HG03066 (cell line): ENCODE results near the gene PCBP3.

ENCODE experiments used
- ATAC-seq: cut with Tn5 transposase; IDR thresholded peaks from one replicate; pipeline ENCODE4 v1.9.1; 2021; ENCODE audit warnings: low read depth; ENCODE audit not compliant: unreplicated experiment

Gene PCBP3

DNA sequence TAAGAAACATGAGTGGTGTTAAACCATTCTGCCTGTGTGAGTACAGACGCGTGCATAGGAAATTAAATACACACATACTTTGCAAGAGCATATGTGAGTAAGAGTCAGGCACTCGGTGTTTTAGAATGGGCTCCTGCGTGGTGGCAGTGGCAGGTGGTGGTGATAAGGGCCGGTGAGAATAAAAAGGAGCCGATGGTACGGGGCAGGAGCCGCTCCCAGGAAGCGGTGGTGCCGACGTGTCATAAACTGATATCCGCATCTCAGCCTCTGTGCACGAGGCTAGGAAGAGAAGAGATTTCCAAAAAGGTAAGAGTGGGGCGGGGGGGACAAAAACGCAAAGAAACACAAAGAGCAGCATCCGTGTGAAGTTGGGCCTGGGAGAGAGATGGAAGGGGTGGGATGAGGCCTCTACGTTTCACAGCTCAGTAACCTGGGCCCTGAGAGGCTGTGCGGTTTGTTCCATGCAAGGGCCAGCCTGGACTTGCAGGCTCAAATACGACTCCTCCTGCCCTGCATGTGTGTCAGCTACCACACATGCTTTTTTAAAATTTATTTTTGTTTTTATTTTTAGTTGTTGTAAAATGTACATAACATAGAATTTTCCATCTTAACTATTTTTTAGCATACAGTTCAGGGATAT lies 210.3 kb downstream of the PCBP3 start:
- no peak for ATAC-seq

DNA sequence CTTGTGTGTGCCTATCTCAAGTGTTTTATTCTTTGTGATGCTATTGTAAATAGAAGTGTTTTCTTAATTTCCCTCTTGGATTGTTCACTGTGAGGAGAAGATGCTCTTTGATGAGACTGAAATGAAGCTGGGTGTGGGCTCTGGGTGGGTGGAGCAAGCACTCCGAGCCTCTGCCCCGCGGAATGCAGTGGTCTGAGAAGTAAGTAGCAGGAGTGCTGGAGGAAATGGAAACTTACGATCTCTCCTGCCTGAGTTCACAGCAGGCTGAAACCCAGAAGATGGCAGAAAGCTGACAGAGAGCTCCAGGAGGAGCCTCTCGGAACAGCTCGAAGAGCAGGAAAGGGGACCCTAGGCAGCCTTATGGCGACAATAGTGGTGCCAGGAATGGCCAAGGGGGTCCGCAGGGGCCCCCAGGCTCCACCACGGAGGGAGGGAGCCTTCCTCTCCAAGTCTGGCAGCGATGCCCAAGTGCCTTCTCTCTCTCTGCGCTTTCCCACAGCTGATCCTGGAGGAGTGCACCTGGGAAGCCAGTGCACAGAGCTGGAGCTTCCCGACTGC lies 211.2 kb downstream of the PCBP3 start:
- ATAC-seq: no peak

DNA sequence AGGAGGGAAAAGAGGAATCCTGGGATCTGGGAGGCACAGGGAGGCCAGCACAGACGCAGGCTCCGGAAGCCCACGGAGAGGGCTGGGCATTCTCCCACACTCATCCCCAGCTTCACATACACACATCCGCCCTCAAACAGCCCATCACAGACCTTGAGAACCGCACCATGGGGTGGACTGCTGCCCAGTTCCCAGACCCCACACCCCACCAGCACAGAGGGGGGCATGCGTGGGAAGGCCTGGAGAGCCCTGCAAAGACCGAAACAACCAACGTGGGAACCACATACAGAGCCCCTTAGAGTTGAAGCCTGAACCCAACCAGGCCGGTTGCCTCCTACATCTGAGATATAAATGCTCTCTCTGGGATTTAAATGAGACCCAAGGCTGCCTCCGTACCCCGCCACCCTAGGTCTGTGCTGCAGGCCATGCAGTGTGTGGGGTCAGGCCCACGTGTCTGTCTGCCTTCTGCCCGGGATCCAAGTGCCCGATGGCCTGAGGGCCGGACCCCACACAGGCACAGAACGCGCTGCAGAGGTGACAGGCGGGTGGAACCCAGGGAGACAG lies 211.8 kb downstream of the PCBP3 start:
- no peak for ATAC-seq

DNA sequence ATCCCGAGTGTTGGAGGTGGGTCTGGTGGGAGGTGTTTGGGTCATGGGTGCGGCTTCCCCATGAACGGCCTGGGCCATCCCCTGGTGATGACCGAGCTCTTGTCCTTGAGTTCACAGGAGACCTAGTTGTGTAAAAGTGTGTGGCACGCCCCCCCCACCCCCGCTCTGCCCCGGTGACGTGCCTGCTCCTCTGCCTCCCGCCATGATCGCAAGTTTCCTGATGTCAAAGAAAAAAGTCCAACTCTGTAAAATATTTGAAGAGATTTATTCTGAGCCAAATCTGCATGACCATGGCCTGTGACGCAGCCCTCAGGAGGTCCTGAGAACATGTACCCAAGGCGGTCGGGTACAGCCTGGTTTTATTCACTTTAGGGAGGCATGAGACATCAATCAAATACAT lies 212.9 kb downstream of the PCBP3 start:
- no peak for ATAC-seq

DNA sequence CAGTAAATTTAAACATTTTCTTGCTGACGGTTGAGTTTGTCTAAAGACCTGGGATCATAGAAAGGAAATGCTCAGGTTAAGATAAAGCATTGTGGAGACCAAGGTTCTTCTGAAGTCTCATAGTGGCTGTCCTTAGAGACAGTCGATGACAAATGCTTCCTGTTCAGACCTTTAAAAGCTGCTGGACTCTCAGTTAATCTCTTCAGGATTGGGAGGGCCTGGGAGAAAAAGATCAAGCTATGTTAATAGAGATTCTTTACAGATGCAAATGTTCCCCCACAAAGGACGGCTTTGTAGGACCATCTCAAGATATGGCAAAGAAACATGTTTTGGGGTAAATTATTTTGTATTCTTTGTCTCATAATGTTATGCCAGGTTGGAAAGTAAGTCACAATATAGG lies 213.4 kb downstream of the PCBP3 start:
- ATAC-seq: no peak

DNA sequence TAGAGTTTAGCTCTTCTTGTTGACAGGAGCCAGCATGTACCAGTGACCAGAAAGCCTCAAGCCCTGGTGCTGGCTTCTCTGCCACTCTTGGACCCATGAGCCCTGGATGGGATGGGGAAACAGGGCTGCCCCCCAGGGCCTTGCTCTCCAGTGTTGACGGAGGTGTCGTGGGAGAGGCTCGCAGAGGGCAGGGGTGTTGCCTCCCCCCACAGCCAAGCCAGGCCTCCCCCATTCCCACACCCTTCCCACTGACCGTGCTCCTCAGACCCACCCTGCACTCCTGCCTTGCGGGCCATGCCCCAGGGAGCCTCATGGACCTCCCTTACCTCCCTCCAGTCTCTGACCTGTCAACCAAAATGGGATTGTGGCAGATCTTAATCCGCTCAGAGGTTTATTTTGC lies 214.2 kb downstream of the PCBP3 start:
- ATAC-seq: no peak

DNA sequence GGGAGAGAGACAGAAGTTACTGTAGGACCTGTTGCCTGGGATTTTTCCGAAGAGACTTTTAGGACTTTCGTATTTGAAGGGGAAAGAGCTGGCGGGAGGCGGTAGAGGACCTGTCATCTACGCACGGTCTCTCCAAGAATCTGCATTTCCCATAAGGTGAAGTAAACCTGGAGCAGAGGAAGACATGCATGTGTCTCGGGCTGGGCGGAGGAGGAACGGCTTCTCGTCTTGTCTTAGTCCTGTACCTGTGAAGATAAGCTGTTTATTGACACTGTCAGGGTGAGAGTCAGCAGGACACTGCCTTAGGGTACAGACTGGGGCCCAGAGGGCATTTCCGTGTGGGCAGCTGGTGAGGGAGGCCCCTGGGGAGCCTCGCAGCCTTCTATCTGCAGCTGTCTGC lies 214.7 kb downstream of the PCBP3 start:
- ATAC-seq: no peak

DNA sequence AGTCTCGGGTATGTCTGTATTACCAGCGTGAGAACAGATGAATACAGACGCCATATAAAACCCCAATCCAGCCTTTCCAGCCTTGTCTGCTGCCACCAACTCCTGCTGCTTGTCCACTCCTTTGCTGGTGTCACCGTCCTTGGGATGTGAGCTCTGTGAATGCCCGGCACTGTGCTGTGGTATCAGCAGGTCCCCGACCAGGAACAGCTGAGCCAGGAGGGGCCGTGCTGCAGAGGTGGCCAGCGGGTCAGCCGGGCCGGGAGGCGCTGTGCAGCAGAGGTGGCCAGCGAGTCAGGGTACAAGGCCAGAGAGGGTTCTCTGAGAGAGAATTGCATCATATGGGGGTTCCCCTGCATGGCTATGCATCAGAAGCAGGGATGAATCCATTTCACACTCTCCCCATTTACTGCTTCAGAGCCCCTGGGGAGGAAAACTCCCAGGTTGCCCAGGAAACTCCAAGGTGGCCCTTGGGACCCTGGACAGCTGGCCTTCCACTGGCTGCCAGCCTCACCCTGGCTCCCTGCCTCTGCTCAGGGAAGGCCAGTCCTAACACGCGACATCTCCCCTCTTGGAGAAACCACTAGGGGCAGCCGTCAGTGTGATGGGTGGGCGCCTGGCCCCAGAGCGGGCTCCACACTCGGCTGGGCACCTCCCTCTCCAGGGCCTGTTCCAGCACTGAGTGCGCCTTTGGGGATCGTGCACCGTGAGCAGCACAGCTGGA lies 215.7 kb downstream of the PCBP3 start:
- no peak for ATAC-seq

DNA sequence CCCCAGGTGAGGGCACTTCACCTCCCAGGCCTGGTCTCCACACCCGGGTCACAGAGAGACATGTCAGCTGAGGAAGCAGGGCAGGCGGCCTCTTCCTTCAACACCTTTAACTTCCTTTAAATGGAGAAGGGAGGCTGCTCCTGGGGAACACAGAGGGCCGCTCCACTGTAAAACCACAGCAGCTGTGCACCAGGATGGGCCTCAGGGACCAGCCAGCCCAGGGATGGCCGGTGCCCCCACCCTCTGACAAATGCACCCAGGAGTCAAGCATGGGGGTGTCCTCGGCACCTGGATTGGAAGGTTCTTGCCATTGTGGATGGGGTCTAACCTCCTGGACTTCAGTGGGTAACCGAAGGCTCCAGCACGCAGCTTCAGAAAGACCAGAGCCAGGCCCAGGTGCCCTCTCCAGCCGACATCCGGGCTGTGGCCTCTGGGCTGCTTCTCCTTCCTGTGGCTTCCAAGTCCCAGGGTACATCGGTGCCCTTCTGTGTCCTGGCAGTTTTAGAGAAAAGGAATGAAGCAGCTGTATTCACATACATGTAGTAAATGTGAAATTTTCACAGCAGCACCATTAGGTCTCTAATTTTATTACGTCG lies 216.3 kb downstream of the PCBP3 start:
- ATAC-seq: no peak

DNA sequence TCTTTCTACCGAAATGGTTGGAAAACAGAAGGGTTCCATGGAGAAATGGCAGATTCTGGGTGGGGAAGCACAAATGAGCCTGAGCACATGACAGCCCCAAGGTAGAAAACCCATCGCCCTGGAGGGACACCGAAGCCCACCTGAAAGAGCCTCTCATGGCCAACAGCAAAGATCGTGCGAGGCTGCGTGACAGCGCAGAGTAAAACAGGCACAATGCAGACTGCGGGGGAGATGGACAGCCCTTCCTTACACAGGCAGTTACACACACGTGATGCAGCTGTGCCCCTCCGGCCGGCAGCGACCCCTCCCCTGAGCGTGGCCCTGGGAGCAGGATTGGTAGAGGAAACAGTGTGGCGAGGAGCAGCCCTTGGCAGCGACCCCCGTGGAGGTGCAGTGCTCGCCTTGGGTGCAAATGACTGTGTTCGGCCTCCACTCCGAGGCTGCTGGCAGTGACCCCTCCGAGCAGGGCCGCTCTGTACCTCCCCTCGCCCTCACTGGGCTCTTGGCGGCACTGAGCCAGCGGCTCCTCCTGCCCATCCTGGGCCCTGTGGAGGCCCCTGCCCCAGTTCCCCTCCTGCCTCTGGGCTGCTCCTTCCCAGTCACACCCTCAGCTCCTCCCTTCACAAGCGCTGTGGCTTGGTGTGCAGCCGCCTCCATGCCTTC lies 217.1 kb downstream of the PCBP3 start:
- no peak for ATAC-seq

DNA sequence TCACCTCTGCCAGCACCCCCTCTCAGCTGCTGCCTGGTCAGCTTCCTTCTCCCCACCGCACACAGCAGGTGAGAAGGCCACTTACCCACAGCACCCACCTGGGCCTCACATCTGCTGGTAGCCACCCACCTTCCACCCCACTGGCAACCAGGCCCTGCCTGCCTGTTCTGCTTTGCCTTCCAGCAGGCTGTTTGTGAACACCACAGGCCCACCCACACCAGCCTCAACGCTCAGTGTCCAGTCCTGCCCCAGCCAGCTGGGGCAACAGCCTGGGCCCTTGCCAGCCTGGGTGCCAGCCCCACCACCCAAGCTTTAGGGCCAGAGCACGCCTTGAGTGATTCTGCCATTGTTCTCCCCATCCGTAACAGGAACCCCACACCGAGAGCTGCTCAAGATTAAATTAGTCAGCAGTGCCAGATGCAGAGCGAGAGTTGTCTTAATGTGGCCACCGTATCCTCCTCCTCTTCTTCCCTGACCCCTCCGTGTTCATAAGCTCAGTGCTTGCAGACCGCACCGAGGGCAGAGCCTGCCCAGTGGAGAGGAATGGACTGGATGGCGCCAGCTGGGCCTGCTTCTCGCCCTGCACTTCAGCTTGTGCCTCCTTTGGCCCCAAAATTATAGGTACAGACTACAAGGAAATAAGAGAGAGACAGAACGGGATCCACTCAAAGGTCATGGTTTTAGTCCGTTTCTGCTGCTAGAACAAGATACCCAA lies 217.8 kb downstream of the PCBP3 start:
- no peak for ATAC-seq

DNA sequence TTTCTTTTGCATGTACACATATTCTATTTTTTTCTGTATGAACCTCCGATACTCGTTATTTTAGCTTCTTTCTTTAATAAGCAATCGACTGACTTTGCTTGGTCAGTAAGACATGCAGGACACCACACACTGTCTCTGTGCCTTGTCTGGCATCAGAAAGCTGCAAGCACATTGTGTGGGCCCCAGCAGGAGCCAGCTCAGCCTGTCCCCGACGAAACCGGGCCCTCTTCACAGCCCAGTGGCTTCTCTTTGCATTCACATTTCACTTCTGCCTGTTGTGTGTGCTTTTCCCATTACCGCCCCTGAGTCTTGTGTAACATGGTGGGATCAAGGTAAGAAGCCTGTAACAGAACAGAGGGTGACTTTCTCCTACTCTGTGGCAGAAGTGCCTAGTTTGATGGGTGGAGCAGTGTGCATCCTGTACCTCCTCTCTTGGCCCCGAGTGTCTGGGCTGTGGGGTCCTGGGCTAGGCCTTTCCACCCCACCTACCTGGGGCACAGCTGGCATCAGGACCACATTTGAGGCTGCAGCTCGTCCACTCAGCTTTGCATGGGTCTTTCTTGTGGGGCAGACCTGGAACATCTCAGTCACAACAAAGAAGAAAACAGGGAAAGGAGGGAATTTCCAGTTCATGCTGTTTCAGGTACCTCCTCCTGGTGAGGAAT lies 219.2 kb downstream of the PCBP3 start:
- ATAC-seq: no peak

DNA sequence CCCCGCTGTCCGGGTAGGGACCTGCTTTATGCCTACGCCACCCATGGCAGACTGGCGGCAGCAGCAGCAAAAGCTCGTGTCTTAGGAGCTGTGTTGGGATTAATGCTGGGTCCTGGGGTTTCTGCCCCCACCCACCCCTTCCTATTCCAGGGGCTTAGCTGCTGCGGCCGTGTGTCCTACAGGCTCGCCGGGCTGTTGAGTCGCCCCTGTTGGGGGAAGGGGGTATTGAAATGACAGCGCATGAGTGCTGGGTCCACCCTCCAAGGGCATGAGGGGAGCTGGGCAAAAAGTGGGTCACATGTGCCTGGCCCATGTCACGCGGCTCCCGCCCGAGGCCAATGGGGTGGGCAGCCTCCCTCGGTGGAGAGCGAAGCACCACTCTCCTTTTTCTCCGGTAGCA lies 219.7 kb downstream of the PCBP3 start:
- ATAC-seq: no peak

DNA sequence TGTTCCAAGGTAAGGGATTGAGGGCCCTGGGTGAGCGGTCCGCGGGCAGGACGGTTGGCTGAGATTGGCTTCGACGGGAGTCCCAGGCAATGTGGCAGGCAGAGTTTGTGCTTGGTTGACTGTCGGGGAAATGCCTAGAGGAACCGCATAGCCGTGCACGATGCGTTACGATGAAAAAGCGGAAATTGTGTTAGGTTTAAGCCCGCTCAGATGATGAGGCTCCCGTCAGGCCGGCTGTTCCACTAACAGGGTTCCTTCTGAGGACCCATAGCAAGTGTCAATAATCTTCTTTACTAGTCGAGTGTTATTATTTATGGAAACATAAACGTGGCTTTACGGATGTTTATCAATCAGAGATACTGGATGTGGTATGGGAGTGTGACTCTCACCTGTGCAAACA lies 220.2 kb downstream of the PCBP3 start:
- no peak for ATAC-seq

DNA sequence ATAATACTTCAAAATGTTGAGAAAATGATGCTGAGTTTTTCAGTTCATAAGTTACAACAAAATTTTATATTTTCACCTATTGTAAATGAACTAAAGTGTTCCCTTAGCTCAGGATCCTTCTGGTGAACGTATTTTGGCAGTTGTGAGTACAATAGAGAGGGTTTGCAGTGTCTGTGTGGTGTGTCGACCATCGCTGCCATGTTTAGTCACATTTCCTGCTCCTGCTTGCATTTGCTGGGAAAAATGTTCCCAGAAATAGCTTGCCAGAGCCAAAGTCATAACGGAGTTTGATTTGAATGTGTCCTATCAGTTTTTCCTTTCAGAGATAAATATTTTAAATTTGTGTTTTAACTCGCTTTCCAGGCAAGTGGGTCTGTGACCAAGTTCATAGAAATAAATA lies 220.9 kb downstream of the PCBP3 start:
- no peak for ATAC-seq

DNA sequence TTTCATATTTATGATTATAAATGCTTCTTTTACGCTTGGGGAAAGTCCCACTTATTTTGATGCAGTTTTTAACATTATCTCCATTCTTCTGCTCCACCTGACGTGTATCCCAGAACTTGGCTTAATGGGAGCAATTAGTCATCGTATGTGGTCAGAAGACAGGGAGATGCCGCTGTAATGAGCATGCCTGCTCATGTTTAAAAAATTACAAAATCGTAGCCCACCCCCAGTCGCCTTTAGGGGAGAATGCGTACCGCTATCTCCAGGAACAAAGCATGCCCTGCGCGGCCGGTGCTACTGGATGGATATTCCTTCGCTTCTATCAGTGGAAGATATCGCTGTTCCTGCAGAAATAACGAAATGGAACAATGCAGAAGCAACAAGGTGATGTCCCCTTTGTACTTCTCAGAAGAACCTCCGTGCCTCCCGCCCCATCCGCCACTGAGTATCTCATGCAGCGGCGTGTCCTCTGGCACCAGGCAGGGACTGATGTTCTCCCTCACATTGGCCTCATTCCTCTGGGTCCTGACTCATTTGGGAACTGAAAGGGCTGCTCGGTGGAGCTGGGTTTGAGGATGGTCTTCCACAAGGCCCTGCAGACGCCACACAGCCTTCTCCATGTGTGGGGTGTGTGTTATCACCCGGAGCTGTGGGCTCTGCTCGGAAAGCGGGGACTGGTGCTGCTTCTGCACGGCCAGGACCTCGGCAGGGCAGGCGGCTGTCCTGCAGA lies 221.7 kb downstream of the PCBP3 start:
- ATAC-seq: no peak

DNA sequence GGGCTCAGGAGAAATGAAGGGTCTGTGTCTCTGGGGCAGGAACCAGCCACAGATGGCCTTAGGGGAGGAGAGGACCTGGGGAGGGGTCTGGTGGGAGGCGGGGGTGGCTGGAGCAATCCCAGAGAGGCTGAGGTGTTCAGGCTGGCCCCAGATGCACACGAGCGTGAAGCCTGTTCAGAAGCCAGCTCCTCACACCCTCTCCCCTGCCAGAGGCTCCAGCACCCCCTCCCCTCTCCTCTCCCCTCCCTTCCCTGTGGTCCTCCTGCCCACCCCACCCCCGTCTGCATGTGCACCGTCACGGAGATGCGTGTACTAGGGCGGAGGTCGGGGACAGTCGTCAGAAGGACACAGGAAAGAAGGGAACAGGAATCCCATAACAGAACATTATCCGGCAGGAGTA lies 223.0 kb downstream of the PCBP3 start:
- ATAC-seq: no peak

DNA sequence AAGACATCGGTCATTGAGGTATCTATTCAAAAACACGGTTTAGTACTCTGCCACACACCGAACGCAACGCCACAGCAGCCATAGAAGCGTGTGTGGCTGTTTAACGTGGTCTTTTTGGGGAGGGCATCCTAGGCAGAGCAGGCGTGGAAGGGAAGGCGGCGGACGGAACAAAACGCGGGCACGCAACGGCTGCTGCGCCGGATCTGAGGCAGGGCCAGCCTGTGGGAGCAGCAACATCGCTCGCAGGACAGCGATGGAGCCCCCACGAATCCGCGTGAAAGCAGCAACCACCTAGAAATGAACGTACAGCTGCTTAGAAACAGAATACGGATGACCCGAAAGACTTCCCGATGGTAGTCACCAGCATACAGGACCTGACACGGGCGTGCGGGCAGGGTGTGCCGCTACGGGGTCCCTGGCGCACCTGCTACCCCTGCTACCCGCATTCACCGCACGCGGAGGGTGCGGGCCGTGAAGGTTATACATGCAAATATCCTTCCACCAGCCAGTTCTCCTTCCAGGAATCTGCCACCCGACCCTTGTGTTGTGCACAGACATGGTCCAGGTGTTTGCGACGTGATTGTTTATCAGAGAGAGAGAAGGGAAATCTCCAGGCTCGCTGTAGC lies 223.6 kb downstream of the PCBP3 start:
- no peak for ATAC-seq

DNA sequence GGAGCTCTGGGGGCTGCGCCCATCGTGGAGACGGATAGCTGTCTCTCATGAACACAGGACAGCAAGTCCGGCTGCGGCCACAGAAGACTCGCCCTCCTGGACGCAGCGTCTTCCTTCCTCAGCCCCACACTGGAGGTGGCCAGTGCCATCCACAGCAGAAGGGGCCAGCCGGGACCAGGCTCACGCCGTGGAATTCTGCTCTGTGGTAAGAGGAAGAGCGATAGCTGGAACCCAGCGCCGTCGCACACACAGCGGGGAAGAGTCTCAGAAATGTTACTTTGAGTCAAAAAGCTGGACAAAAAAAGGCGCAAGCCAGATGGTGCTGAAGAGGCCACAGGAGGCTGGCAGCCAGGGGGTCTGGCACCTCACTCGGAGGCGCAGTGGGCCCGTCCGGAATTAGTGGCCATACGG lies 224.2 kb downstream of the PCBP3 start:
- no peak for ATAC-seq
